HG03571 (cell line): ENCODE data around the gene GALNT3.

Source experiments
- ATAC-seq: cut with Tn5 transposase; IDR thresholded peaks from one replicate; pipeline ENCODE4 v1.9.1; 2021; ENCODE audit not compliant: unreplicated experiment

GALNT3 gene

GRCh38 chr2:165793779-165794535 is at the start of gene GALNT3:
Gene GALNT3, minus strand, starts transcription at chr2:165794247. Its CDS starts 23,547 bp downstream, at chr2:165770700.
- ATAC-seq: peak; percentile 34

GRCh38 chr2:165843351-165843750 is 49.3 kb upstream of the GALNT3 start:
- ATAC-seq: no peak

- ATAC-seq: no peak
Measured at GRCh38 chr2:165840333-165840958, 46.4 kb upstream of the GALNT3 start.

GRCh38 chr2:165839610-165840009 is 45.6 kb upstream of the GALNT3 start:
- ATAC-seq: no peak

DNA sequence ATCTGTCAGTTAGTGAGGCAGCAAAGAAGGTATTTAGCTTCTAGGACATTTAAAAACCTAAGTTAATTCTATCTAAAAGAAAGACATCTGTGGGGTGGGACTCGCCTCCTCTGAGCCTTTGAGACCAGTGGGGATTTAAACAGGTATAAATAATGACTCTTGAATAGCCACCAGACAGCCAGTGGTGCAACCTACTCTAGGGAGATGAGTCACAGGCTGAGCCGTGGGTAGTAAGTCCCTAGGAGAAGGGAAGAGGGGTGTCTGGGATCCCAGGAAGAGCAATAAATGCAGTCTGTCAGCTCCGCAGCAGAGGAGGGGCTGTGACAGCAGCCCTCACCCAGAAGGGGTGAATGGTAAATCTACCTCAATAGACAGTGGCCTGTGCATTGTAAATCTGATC is 43.1 kb upstream of the GALNT3 start:
- no peak for ATAC-seq

DNA sequence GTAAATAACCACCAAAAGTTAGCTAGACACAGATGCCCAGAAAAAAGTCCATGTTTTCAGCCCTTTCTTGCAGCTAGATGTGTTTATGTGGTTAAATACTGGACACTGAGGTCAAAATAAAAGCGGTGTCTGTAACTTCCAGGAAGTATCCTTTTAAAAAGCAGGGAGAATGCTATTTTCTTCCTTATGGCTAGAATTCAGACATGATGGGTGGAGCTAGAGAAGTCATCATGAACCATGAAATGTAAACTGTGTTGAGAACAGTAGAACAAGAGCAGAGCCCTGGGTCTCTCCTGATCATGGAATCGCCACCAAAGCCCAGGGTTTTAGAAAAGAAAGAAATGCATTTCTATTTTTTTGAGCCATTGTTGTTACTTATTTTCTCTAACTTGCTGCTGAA is 41.3 kb upstream of the GALNT3 start:
- ATAC-seq: no peak

DNA sequence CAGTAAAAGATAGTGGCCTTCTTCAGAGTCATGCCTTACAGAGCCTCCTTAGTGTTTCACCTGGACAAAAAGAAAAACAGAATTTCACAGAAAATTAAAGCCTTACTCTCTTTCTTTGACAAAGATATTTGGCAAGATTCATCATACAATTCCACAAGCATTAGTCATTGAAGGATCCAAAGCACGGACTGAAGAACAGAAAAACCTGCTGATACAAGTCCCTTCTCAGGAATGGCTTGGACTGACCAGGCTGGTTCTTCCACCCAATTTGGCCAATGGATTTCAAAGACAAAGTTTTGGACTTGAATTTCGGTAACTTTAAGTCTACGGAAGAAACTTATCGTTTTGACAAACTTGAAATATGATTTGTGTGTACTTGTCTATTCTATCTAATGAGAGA is 39.1 kb upstream of the GALNT3 start:
- no peak for ATAC-seq

GRCh38 chr2:165827921-165828276 is 33.9 kb upstream of the GALNT3 start:
- no peak for ATAC-seq

DNA sequence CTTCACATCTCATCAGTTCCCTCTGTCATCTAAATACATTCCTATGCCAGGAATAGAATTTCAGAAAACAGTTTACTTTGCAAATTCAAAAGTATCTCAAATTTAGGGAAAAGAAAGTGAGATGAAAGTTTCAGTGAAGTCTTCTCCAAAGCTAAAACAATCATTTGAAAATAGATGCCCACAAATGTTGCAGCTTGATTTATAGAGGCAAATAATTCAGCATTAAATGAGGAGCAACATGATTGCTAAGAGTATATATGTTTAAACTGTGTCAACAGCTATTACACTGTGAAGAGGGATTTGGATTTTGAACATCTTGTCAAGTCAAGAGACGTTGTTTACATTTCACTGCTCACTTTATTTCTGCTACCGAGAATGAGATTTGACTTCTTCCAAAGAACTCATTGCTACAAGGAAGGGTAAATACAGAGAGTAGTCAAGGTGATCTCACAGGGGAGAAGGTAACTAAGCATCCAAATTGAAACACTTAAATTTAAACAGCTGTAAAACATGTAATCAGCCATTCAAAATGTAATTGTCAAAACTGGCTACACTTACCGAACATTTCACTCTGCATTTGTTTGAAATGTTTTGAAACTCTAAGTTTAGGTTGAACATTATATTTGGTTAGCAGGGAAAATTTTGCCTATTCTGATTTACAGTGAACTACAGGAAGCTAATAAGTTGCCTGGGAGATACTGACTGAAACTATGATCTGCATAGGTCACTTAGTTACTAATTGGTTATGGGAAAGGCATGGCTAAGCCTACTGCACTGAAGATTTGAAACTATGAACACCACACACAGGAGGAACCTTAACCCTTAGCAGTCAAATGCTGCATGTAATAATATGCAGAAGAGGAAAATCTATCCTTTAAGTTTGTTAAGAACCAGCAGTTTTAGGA is 33.2 kb upstream of the GALNT3 start:
- peak; percentile 66 for ATAC-seq

- ATAC-seq: no peak
Measured at GRCh38 chr2:165825041-165825440, 31.0 kb upstream of the GALNT3 start.

GRCh38 chr2:165820296-165820695 is 26.2 kb upstream of the GALNT3 start:
- ATAC-seq: no peak

GRCh38 chr2:165818920-165819319 is 24.9 kb upstream of the GALNT3 start:
- no peak for ATAC-seq

DNA sequence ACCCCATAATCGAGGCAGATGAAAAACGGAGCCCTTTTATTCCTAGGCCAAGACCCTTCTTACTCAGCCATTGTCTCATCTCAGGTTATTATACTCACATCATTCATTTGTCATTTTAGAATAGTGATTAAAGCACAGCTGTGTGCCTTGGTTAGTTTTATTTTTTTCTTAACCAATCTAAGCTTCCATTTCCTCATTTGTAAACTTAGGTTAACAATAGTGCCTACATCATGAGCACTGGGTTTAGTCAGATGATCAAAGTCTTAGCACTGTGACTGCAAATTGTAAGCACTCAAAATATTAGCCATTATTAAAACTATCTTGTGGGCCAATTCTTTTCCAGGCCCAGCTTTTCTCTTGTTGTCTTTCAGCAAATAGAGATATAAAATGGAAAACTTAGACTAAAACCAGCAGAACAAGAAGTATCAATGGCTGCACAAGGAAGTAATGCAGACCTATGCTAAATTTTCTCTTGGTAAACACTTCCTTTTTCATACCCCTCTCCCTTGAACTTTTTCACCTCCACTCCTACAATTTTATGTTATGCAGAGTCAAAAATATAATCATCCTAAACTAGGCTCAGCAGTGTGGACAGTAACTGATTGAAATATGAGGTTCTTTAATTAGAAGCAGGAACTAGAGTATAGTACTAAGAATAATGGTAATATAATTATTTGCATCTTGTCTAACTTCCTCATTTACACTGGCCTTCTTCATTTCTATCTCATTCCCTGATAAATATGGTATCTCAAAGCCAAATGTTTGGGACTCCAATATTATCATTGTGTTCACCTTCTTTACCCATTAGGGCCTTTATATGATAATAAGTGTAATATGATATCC is 21.5 kb upstream of the GALNT3 start:
- peak; percentile 62 for ATAC-seq

- no peak for ATAC-seq
Measured at GRCh38 chr2:165814473-165814872, 20.4 kb upstream of the GALNT3 start.

GRCh38 chr2:165811592-165812370 is 17.7 kb upstream of the GALNT3 start:
- ATAC-seq: no peak

DNA sequence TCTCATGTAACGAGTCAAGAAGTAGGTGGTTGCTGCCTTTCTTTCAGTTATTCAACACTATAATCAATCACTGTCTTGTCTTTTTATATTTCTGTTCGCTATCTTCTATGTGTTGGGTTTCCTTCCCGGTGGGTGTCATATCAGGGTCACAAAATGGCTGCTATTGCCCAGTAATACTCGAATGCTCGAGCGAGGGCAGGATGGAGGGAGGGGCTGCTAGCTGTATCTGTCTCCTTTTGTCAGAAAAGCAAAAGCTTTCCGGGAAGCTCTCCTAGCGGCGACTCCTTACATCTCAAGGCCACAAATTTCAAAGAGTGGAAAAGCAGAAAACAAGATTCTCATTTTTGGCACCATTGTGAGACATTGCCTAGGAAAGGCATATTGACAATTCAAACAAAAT is 16.4 kb upstream of the GALNT3 start:
- ATAC-seq: no peak

DNA sequence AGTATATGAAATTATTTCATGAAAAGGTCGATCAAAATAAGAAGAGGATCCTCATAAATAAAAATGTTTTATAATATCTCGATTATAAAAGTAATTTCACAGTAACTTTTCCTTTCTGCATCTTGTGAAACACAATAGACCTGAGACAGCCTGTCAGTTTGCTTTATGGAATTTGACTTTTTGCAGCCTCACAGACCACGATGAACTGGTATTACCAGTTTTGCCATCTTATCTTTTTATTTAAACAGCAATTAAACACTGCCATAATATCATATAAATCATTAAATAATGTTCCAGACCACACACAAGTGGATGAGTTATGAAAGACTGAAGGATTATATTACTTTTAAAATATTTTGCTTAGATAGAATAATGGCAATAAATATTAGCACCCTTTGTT is 10.7 kb upstream of the GALNT3 start:
- no peak for ATAC-seq

DNA sequence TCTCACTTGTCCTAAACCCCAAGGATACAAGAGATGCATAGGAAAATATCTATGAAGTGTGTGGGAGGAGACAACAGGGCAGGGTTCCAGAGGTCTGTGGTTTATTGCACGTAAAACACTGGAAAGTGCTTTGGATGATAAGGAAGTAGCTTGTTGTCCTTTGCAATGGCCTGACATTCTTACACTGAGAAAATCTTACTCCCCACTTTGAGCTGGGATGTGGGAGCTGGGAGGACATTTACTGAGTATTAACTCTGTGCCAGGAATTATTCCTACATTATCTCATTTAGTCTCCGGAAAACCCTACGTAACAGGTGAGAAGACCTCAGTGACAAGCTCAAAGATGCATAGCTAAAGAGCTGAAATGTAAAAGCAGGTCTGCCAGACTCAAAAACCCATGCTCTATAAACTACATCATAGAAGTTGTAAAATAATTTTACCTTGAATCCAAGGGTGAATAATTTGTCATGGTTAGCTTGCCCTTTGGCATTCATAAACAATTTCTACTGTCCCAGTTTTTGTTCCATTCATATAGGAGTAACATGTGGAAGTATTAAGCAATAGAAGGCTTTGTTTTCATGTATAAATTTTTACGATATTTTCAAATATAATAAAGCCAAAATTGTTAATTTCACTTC is 9.2 kb upstream of the GALNT3 start:
- ATAC-seq: no peak

DNA sequence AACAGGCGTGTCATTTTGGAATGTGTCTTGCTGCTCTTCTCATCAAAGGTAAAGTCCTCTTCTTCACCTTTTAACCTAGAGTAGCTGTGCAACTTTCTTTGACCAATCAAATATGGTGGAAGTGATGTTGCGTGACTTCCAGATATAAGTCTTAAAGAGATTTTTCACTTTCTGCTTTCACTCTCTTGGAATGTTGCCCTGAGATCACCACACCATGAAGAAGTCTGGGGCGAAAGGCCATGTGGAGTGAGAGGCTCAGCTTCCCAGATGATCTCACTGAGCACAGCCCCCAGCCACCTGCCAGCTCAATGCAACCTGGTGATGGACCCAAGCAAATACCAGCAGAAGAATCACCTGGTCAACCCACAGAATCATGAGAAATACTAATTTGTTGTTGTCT is 7.1 kb upstream of the GALNT3 start:
- ATAC-seq: no peak
